ENCODE data around the gene POLR3A.

DNA sequence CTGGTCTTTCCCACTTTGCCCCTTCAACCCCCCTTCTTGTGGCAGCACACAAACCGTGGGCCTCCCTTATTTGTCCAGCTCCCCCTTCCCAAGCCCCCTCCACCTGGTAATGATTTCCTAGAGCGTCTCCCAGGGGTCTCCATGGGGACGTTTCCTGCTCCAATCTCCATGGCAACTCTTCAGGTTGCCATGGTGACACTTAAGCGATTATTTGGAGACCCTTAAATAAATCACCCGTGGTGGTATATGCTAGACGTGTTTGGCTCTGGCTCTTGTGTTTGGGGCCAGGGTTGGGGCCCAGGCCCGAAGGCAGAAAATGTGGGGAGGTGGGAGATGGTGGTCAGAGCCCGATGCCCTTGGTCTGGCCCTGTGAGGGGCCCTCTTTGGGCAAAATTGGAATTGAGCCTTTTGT, 61.7 kb downstream of the POLR3A start:
- no peak for TF ChIP-seq GATA3 (IDR thresholded peaks at IDR 0.05; ENCODE audit: low read depth, low read length)
- no peak for TF ChIP-seq GATA2 (IDR thresholded peaks at IDR 0.05; ENCODE audit: low read depth, low read length)
